HEK293T (cell line): ENCODE data around the gene GPR157.
"Not testable (repeated sequence)": the region's sequence is repeated elsewhere in the genome, so short reads cannot be mapped to it uniquely, and the experiment has no call there.

Experiments used
- CTCF ChIA-PET: fragments of 350-600 bp; formaldehyde crosslinking; extraction: SDS; loops from one replicate; lab custom pipeline; 2021; ENCODE audit warnings: antibody characterized with exemption, inconsistent platforms; lab: Yijun Ruan, JAX
- POLR2A ChIA-PET: fragments of 350-600 bp; formaldehyde crosslinking; extraction: SDS; loops from one replicate; lab custom pipeline; 2020; ENCODE audit warnings: antibody characterized with exemption, inconsistent platforms; lab: Yijun Ruan, JAX
- DNase-seq: peaks from one replicate; pipeline ENCODE4 v3.0.0; 2012; ENCODE audit warnings: mixed read lengths; ENCODE audit errors: extremely low spot score
- ARNT ChIP-seq: fragments of 450-650 bp; IDR thresholded peaks from 2 replicates; pipeline ENCODE4 v1.6.1; 2017; ENCODE audit warnings: mild to moderate bottlenecking
- BHLHE40 ChIP-seq: fragments of 450-650 bp; IDR thresholded peaks from 2 replicates; pipeline ENCODE4 v1.6.1; 2016; ENCODE audit warnings: mild to moderate bottlenecking, moderate library complexity, borderline replicate concordance
- CTBP1 ChIP-seq: fragments of 450-650 bp; IDR thresholded peaks from 2 replicates; pipeline ENCODE4 v1.6.1; 2016; ENCODE audit warnings: borderline replicate concordance
- ELF4 ChIP-seq: fragments of 450-650 bp; IDR thresholded peaks from 2 replicates; pipeline ENCODE4 v1.6.1; 2017; ENCODE audit warnings: antibody characterized with exemption
- FOXA1 ChIP-seq: fragments of 450-650 bp; IDR thresholded peaks from 2 replicates; pipeline ENCODE4 v1.6.1; 2016; ENCODE audit warnings: mild to moderate bottlenecking
- FOXK2 ChIP-seq: fragments of 450-650 bp; IDR thresholded peaks from 2 replicates; pipeline ENCODE4 v1.6.1; 2016; ENCODE audit warnings: mild to moderate bottlenecking
- FOXM1 ChIP-seq: fragments of 450-650 bp; IDR thresholded peaks from 2 replicates; pipeline ENCODE4 v1.6.1; 2017; ENCODE audit warnings: mild to moderate bottlenecking, borderline replicate concordance
- HDGF ChIP-seq: fragments of 450-650 bp; IDR thresholded peaks from 2 replicates; pipeline ENCODE4 v1.6.1; 2017; ENCODE audit warnings: antibody characterized with exemption, borderline replicate concordance
- L3MBTL2 ChIP-seq: fragments of 450-650 bp; conservative IDR thresholded peaks from 2 replicates; pipeline ENCODE4 v1.6.1; 2016; ENCODE audit warnings: mild to moderate bottlenecking
- LEF1 ChIP-seq: fragments of 450-650 bp; IDR thresholded peaks from 2 replicates; pipeline ENCODE4 v1.6.1; 2017; ENCODE audit warnings: mild to moderate bottlenecking, borderline replicate concordance
- NFRKB ChIP-seq: fragments of 450-650 bp; IDR thresholded peaks from 2 replicates; pipeline ENCODE4 v1.6.1; 2016; ENCODE audit warnings: mild to moderate bottlenecking, moderate library complexity
- SP1 ChIP-seq: fragments of 450-650 bp; IDR thresholded peaks from 2 replicates; pipeline ENCODE4 v1.6.1; 2017
- SUZ12 ChIP-seq: fragments of 450-650 bp; IDR thresholded peaks from 2 replicates; pipeline ENCODE4 v1.6.1; 2016; ENCODE audit warnings: mild to moderate bottlenecking
- TARDBP ChIP-seq: fragments of 450-650 bp; IDR thresholded peaks from 2 replicates; pipeline ENCODE4 v1.6.1; 2016
- ZNF384 ChIP-seq: fragments of 450-650 bp; IDR thresholded peaks from 2 replicates; pipeline ENCODE4 v1.6.1; 2016
- TF ChIP-seq, protein P1 (sequence below): fragments of 450-650 bp; IDR thresholded peaks from 2 replicates; pipeline ENCODE4 v1.6.1; 2016

Gene GPR157

GRCh38 chr1:9097947-9098705 lies 30.8 kb downstream of the GPR157 start:
- TF ChIP-seq, protein P1, sequence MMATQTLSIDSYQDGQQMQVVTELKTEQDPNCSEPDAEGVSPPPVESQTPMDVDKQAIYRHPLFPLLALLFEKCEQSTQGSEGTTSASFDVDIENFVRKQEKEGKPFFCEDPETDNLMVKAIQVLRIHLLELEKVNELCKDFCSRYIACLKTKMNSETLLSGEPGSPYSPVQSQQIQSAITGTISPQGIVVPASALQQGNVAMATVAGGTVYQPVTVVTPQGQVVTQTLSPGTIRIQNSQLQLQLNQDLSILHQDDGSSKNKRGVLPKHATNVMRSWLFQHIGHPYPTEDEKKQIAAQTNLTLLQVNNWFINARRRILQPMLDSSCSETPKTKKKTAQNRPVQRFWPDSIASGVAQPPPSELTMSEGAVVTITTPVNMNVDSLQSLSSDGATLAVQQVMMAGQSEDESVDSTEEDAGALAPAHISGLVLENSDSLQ: no peak
- no peak for TF ChIP-seq BHLHE40
- no peak for TF ChIP-seq TARDBP
- TF ChIP-seq ZNF384: no peak
- TF ChIP-seq FOXM1: no peak
- no peak for TF ChIP-seq FOXK2
- TF ChIP-seq SP1: no peak
- no peak for TF ChIP-seq FOXA1
- TF ChIP-seq LEF1: no peak
- no peak for TF ChIP-seq L3MBTL2
- no peak for TF ChIP-seq ELF4
- no peak for TF ChIP-seq HDGF
- no peak for TF ChIP-seq ARNT
- no peak for TF ChIP-seq CTBP1
- no peak for TF ChIP-seq SUZ12
- ChIA-PET CTCF (no interaction called here), POLR2A (no interaction called here)
- no peak for DNase-seq

DNA sequence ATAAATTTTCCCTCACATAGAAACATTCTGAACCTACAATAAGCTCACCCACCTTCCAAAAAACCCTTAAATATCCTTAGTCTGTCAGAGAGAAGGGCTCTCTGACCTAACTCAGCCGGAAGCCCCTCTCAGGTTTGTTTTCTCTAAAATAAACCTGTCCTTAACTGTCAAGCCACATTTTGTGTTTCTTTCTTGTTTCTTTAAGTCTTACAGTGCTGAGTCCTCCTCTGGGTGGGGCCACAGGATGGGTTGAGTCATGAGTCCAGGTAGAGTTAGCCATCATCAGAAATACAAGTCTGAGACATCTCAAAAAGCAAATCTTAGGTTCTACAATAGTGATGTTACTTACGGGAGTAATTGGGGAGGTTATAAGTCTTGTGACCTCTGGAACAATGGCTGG lies 33.1 kb downstream of the GPR157 start:
- TF ChIP-seq SP1 (no peak), BHLHE40 (no peak), ARNT (no peak), NFRKB (no peak), FOXA1 (no peak), CTBP1 (no peak), LEF1 (no peak), TARDBP (no peak), L3MBTL2 (no peak), ELF4 (no peak), FOXK2 (no peak), ZNF384 (no peak), HDGF (no peak), SUZ12 (no peak), FOXM1 (no peak)
- TF ChIP-seq, protein P1: no peak
- ChIA-PET POLR2A (no interaction called here), CTCF (interaction anchor here (1.5 kb wide), 1 partner anchor 91 kb away, joined by 4 read pairs; no protein-coding TSS in a partner anchor)
- DNase-seq: no peak

DNA sequence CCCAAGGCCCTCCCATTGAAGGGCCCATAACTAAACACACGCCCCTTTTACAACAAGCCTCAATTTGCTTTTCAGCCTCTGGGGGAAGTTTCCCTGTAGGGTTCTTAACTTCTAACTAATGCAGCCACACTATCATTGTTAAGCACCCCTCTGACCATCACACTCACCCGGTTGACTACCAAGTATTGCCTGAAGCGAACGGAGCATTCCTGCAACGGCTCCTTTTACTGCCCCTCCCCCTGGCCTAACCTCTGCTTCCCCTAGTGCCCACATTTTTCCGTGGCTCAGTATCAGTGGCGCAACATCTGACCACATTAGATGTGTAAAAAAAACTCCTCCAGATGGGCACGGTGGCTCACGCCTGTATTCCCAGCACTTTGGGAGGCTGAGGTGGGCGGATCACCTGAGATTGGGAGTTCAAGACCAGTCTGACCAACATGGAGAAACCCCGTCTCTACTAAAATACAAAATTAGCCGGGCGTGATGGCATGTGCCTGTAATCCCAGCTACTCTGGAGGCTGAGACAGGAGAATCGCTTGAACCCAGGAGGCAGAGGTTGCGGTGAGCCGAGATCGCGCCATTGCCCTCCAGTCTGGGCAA lies 34.8 kb downstream of the GPR157 start:
- CTCF ChIA-PET: not testable (repeated sequence)

DNA sequence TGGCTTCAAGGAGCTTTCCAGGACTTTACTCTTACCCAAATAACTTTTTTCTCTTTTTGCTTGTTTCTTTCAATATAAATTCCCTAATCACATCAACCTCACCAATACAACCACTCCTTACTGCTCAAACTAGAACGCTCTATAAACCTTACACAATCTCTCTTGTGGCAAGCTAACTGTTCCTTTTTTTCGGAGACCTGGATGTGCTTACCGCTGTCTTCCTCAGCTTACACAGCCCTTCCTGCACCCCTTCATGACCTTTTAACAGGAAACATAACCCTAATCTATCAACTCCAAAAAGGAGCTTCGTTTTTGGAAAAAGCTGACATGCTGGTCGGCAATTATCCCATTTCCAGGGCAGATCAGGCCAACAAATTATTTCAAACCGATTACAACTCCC lies 35.3 kb downstream of the GPR157 start:
- ChIA-PET POLR2A (no interaction called here), CTCF (no interaction called here)
- TF ChIP-seq SUZ12 (no peak), FOXM1 (no peak), ZNF384 (no peak), FOXK2 (no peak), FOXA1 (no peak), ELF4 (no peak), SP1 (no peak), TARDBP (no peak), ARNT (no peak), L3MBTL2 (no peak), LEF1 (no peak), CTBP1 (no peak), NFRKB (no peak), BHLHE40 (no peak), HDGF (no peak)
- TF ChIP-seq, protein P1: no peak
- no peak for DNase-seq

More for the DNA sequence above, 34.8 kb downstream of the GPR157 start:
- DNase-seq, POLR2A ChIA-PET: not testable (repeated sequence)

GRCh38 chr1:9093091-9093490 lies 35.8 kb downstream of the GPR157 start:
- TF ChIP-seq NFRKB: no peak
- TF ChIP-seq CTBP1: no peak
- no peak for TF ChIP-seq LEF1
- no peak for TF ChIP-seq ARNT
- TF ChIP-seq L3MBTL2: no peak
- TF ChIP-seq FOXK2: no peak
- CTCF ChIA-PET: no interaction called here

DNA sequence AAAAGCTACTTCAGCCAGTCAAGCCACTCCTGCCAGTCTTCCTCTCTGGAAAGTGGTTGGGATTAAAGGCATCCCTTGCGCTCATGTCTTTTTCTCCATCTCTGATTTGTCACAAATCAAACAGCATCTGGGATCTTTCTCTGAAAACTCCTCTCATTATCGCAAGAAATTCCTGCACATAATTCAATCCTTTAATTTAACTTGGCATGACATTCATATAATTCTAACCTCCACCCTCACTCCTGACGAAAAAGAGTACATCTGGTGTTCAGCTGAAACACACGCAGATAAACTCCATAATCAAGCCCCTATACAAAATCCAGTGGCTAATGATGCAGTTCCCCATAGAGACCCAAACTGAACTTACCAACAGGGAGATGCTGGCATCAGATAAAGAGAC lies 40.1 kb downstream of the GPR157 start:
- TF ChIP-seq FOXA1 (no peak), FOXK2 (no peak), ELF4 (no peak)
- DNase-seq: no peak
- ChIA-PET POLR2A (no interaction called here), CTCF (no interaction called here)

More at GRCh38 chr1:9093091-9093490, 35.8 kb downstream of the GPR157 start:
- POLR2A ChIA-PET: no interaction called here
- no peak for DNase-seq
